DMS153 treated with DMSO at 0.1 percent for 48 hours (cell line): Measurements from ENCODE around the gene SPPL2B.
A peak's percentile ranks its signal among the peaks of the same experiment; 100 is the strongest.

ENCODE experiments used
- DNase-seq: peaks from one replicate; lab custom pipeline; 2025; ENCODE audit not compliant: unreplicated experiment; lab: John Stamatoyannopoulos, UW

Gene SPPL2B

DNA sequence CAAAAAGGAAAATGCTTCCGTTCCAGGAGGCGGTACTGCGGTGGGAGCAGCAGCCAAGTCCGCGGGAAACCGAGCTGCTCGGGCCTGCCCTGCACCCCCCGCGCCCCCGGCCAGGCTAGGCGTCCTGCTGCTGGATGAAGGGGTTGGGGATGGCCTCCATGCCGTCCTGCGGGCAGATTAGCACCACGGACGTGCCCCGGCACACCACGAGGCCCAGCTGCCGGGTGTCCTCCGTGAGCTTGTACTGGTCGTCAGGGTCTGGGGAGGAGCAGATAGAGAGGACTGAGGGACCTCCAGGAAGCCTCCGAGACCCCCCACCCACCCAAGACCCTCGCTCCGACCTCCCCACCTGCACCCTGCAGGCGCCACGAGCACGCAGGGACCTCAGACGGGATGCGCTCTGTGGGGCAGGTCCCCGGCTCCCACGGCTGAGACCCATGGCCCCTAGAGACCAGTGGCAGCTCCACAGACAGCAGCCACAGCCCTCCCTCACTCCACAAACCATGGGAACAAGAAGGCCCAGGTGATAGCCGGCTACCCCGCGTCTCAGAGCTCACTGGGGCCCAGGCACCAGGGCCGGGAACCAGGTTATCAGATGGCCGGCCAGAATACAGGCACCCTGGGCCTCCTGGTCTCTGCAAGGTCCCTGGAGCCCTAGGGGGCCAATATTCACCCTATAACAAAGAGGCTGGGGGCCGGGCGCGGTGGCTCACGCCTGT, 6.8 kb upstream of the SPPL2B start:
- no peak for DNase-seq

GRCh38 chr19:2323707-2324106, 4.8 kb upstream of the SPPL2B start:
- DNase-seq = no peak

- DNase-seq = no peak
Measured at GRCh38 chr19:2324220-2324948, 4.1 kb upstream of the SPPL2B start.

- no peak for DNase-seq
Measured at GRCh38 chr19:2325281-2326046, 3.0 kb upstream of the SPPL2B start.

GRCh38 chr19:2326699-2327360, 1.7 kb upstream of the SPPL2B start:
- no peak for DNase-seq

- peak; percentile 35 for DNase-seq
Measured at GRCh38 chr19:2327773-2328400, 597 bp upstream of the SPPL2B start.

GRCh38 chr19:2329149-2329478, 630 bp downstream of the SPPL2B start:
- no peak for DNase-seq

DNA sequence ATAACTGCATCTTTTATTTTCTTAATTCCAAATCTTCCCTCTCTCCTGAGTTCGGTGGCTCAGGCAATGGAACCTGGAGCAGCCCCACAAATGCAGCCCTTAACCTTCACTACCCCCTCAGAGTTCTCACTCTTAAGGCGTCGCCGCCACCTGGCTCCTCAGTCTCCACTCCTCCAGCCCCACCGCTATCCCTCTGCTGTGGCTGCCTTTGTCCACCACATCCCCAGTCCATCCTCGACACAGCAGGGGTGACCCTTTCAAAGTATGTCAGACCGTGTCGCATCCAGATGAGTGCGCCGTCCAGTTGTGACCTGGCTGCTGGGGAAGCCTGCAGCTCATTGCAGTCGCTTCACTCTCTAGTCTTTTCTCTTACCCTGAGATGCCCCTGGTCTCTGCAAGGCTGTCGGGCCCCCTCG, 1.0 kb downstream of the SPPL2B start:
- no peak for DNase-seq

GRCh38 chr19:2330255-2330631, 1.8 kb downstream of the SPPL2B start:
- DNase-seq = no peak

GRCh38 chr19:2330632-2331284, 2.3 kb downstream of the SPPL2B start:
- DNase-seq = peak; percentile 27

DNA sequence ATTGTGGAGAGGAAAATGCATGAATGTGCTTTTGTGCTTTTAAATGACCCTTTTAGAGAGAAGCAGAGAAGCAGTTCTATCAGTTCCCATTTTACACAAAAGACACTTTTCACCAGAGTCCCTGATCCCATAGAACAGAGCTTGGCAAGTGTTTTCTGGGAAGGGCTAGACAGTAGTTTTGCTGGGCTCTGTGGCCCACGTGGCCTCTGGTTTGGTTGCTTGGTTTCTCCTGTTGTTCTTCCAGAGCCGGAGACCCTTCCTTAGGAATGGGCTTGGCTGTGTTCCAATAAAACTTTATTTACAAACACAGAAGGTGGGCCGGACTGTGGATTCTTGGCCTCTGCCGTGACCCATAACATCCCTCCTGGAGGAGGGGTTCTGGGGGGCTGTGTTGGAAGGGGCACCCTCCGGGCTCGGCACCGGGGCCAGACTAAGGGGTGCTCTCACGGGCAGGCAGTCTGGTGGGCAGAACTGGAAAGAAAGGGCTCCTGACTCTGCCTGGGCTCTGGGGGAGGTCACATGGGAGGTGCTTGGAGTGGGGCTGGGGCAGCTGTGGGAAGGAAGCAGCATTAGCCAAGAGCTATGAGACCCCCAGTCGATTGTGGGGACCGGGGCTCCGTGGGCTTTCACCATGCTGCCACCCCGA, 3.2 kb downstream of the SPPL2B start:
- DNase-seq = no peak

DNA sequence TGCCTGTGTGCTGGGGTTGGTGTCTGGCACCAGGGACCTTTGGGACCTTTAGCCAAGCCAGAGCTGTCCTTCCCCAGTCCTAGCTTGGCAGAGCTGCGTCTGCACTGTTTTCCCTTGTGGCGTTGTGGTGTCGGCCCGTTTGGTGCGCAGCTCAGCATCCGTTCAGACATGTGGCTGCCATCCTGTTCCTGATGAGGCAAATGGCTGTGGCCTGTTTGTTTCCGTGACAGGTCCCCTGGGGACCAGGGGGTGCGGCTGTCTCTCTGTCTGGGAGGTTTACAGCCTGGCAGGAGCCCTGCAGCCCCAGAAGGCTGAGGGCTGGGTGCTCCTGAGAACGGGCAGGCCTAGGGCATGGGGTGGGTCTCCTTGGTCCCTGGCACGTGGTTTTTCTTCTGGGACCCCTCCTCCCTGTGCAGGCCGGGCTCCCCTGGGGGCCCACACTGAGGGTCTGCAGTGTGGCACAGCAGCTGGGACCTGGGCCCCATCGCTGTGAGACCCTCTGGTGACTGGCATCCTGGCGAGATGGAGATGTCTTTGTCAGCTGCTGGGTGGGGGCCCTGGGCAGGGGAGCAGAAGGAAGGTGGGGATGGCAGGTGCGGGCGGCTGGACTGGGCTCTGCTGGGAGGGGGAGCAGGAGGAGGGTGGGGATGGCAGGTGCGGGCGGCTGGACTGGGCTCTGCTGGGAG, 4.0 kb downstream of the SPPL2B start:
- DNase-seq = peak; percentile 88

GRCh38 chr19:2333027-2333806, 4.7 kb downstream of the SPPL2B start:
- peak; percentile 88 for DNase-seq

DNA sequence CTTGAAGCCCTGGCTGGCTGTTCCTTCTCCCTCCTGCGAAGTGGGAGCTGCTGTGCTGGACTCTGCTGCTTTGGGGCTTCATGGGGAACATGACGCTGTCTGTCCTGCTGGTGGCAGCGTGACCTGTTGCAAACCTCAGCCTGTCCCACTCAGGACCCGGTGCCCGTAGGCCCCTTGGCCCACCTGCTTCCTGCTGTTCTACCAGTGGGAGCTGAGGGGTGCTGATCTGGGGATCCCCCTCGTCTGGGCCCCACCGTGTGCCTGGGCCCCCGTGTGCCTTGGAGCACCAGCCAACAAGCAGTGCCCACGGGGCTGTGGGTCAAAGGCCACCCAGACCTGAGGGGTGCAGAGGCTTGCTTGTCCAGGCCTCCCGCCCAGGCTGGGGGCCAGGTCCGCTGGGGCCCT, 5.3 kb downstream of the SPPL2B start:
- no peak for DNase-seq

DNA sequence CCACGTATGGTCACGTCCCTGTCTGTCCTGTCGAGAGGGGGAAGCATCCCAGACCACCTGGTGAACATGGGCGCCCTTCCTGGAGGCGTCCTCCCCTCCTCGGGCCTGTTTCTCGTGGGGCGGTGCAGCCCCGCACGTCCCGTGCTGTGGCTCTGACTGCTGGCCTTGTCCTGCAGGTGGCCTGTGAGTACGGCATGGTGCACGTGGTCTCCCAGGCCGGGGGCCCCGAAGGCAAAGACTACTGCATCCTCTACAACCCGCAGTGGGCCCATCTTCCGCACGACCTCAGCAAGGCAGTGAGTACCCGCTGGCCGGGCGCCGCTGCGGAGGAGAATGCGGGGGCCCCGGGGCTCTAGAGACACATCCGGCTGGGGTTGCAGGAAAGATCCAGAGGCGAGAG, 5.9 kb downstream of the SPPL2B start:
- no peak for DNase-seq

DNA sequence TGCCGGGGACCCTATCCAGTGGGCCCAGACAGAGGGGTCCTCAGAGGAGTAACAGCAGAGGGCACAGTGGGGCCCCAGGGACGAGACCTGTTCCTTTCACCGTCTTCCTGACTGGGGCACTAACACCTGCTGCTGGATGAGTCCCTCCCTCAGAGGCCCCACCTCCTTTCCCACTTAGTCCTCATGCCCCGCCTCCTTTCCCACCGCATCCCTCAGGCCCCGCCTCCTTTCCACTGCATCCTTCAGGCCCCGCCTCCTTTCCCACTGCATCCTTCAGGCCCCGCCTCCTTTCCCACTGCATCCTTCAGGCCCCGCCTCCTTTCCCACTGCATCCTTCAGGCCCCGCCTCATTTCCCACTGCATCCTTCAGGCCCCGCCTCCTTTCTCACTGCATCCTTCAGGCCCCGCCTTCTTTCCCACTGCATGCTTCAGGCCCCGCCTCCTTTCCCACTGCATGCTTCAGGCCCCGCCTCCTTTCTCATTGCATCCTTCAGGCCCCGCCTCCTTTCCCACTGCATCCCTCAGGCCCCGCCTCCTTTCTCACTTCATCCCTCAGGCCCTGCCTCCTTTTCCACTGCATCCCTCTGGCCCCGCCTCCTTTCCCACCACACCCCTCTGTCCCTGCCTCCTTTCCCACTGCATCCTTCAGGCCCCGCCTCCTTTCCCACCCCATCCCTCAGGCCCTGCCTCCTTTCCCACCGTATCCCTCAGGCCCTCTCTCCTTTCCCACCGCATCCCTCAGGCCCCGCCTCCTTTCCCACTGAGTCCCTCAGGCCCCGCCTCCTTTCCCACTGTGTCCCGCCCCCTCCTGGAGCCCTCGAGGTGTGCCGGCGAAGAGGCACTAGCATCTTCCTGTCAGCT, 6.7 kb downstream of the SPPL2B start:
- DNase-seq = no peak

DNA sequence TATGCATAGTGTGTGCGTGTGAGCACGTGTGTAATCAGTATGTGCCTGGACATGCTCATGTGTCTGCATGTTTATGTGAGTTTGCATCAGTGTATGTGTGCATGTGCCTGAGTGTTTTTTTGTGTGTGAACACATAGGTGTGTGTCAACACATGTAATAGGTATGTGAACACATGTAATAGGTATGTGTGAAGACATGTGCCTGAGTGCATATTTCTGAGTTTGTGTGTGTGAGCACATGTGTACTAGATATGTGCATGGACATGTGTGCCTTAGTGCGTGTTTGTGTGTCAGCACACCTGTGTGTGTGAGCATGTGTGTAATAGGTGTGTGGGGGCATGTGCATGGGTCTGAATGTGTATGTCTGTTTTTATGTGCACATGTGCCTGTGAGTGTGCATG, 7.4 kb downstream of the SPPL2B start:
- DNase-seq = no peak
